ENCODE results near the gene TSPAN9. TPM values are rescaled to one million over a fixed set of nuclear protein-coding genes. Genes with fewer than 3 reads are reported as not detected.

The TSPAN9 gene
- total RNA-seq, 1 experiment from 2014 or later, result 13.2 TPM

GRCh38 chr12:3284405-3284804 is 207.2 kb downstream of the TSPAN9 start:
- Histone ChIP-seq H3K4me3 (replicated peaks in 1 of 2; ENCODE audit: low read depth in 1 of 2, low read length in 2 of 2) (no peak overlapping the region), H3K9me3 (ENCODE audit: control insufficient read depth in 1 of 2, insufficient read depth in 1 of 2, low read depth in 1 of 2, low read length in 2 of 2) (no peaks in the 10 kb centered on the region), H3K27ac (ENCODE audit: low read depth, low read length) (no peak overlapping the region), H2AFZ (ENCODE audit: low read depth, low read length, poor library complexity, severe bottlenecking) (no peak overlapping the region), H3K4me2 (ENCODE audit: low read length) (no peak overlapping the region), H3K79me2 (ENCODE audit: insufficient read depth, low read length) (no peaks in the 10 kb centered on the region), H3K4me1 (ENCODE audit: control insufficient read depth in 1 of 2, insufficient read depth in 2 of 2, low read length in 2 of 2) (no peaks in the 10 kb centered on the region), H3K9ac (ENCODE audit: low read length) (no peak overlapping the region), H3K27me3 (ENCODE audit: insufficient read depth, low read length) (no peaks in the 10 kb centered on the region), H3K36me3 (ENCODE audit: control insufficient read depth in 1 of 2, insufficient read depth in 2 of 2, low read length in 2 of 2) (no peaks in the 10 kb centered on the region; a peak in 1 of 4 replicates), H3K9me2 (ENCODE audit: insufficient read depth) (no peaks in the 10 kb centered on the region), H4K20me1 (ENCODE audit: insufficient read depth) (no peaks in the 10 kb centered on the region)
- intact Hi-C loops (cut with micrococcal nuclease), result no loop called here
- BruUV-seq (replicated peaks), result no TSS peak
- CTCF ChIA-PET, result no interaction called here
- DNase-seq (ENCODE audit: low read depth, low spot score), result no peak
- ATAC-seq, result no peak
- no peak for TF ChIP-seq YY1 (IDR thresholded peaks at IDR 0.05; ENCODE audit: extremely low read depth, insufficient replicate concordance, low read depth, low read length)
- TF ChIP-seq SIN3A (IDR thresholded peaks at IDR 0.05; ENCODE audit: low read depth), result no peak
- TF ChIP-seq EGR1 (IDR thresholded peaks at IDR 0.05; ENCODE audit: low read depth), result no peak
- TF ChIP-seq ZNF274 (IDR thresholded peaks at IDR 0.05; ENCODE audit: low read depth, low read length), result no peak
- no peak for TF ChIP-seq ATF3 (IDR thresholded peaks at IDR 0.05)
- no peak for TF ChIP-seq CBX3 (IDR thresholded peaks at IDR 0.05; ENCODE audit: low read depth)
- TF ChIP-seq MAX (IDR thresholded peaks at IDR 0.05), result no peak
- RAD21 ChIA-PET (ENCODE audit: low non-redundant PET in 1 of 2, low total read pairs in 2 of 2, uncharacterized antibody in 2 of 2, unreplicated experiment in 2 of 2), result no interaction called here
- POLR2A ChIA-PET, result no interaction called here

GRCh38 chr12:3285570-3285969 is 208.4 kb downstream of the TSPAN9 start:
- no peaks in the 10 kb centered on the region for H3K9me2 ChIP-seq (ENCODE audit: insufficient read depth)
- H3K9ac ChIP-seq (ENCODE audit: low read length), result no peak overlapping the region
- DNase-seq (ENCODE audit: low read depth, low spot score), result no peak
- no peaks in the 10 kb centered on the region; a peak in 1 of 4 replicates for H3K36me3 ChIP-seq (ENCODE audit: control insufficient read depth in 1 of 2, insufficient read depth in 2 of 2, low read length in 2 of 2)
- CTCF ChIA-PET, result no interaction called here
- no TSS peak for BruUV-seq (replicated peaks)
- ATAC-seq, result no peak
- RAD21 ChIA-PET (ENCODE audit: low non-redundant PET in 1 of 2, low total read pairs in 2 of 2, uncharacterized antibody in 2 of 2, unreplicated experiment in 2 of 2), result no interaction called here
- TF ChIP-seq EZH2 (IDR thresholded peaks at IDR 0.05), result no peak
- TF ChIP-seq POLR2A (IDR thresholded peaks at IDR 0.05; ENCODE audit: borderline replicate concordance, extremely low read depth, insufficient read depth, insufficient read length), result no peak
- TF ChIP-seq REST (IDR thresholded peaks at IDR 0.05; ENCODE audit: low read depth), result no peak
- no peak for TF ChIP-seq SP1 (IDR thresholded peaks at IDR 0.05; ENCODE audit: low read depth)
- TF ChIP-seq SIN3A (IDR thresholded peaks at IDR 0.05; ENCODE audit: low read depth), result no peak
- TF ChIP-seq RAD21 (IDR thresholded peaks at IDR 0.05; ENCODE audit: low read depth), result no peak
- TF ChIP-seq CTCF (IDR thresholded peaks at IDR 0.05 in 2 of 3, conservative IDR thresholded peaks at IDR 0.05 in 1 of 3; ENCODE audit: borderline replicate concordance in 1 of 3, insufficient read depth in 1 of 3, low read depth in 2 of 3, low read length in 2 of 3), result no peak
- POLR2A ChIA-PET, result no interaction called here
- no peaks in the 10 kb centered on the region for H3K9me3 ChIP-seq (ENCODE audit: control insufficient read depth in 1 of 2, insufficient read depth in 1 of 2, low read depth in 1 of 2, low read length in 2 of 2)
- no peak overlapping the region for H3K4me2 ChIP-seq (ENCODE audit: low read length)
- no peaks in the 10 kb centered on the region for H3K79me2 ChIP-seq (ENCODE audit: insufficient read depth, low read length)
- H3K4me3 ChIP-seq (replicated peaks in 1 of 2; ENCODE audit: low read depth in 1 of 2, low read length in 2 of 2), result no peak overlapping the region
- intact Hi-C loops (cut with micrococcal nuclease), result no loop called here
- H3K27ac ChIP-seq (ENCODE audit: low read depth, low read length), result no peak overlapping the region
- H3K27me3 ChIP-seq (ENCODE audit: insufficient read depth, low read length), result no peaks in the 10 kb centered on the region
- H2AFZ ChIP-seq (ENCODE audit: low read depth, low read length, poor library complexity, severe bottlenecking), result no peak overlapping the region
- no peaks in the 10 kb centered on the region for H3K4me1 ChIP-seq (ENCODE audit: control insufficient read depth in 1 of 2, insufficient read depth in 2 of 2, low read length in 2 of 2)
- no peaks in the 10 kb centered on the region for H4K20me1 ChIP-seq (ENCODE audit: insufficient read depth)

Measured in HCT116 (cell line).